Activated CD4-positive, alpha-beta T cell treated with anti-CD3 and anti-CD28 coated beads, Interleukin-2, amount 10 ng/mL, durations not matched to agents 24 days and 14 days (primary cell): Measurements from ENCODE around the gene TSPAN14. TPM values are rescaled to one million over a fixed set of nuclear protein-coding genes. Genes with fewer than 3 reads are reported as not detected.
"Not testable (repeated sequence)": the region's sequence is repeated elsewhere in the genome, so short reads cannot be mapped to it uniquely, and the experiment has no call there.

Experiments
- DNase-seq: peaks from one replicate; pipeline ENCODE4 v3.0.0; 2022
- H3K27ac Mint-ChIP-seq: one replicate; pipeline ENCODE4 v1.8.0; 2022; ENCODE audit warnings: mild to moderate bottlenecking, mixed read lengths
- H3K27me3 Mint-ChIP-seq: one replicate; pipeline ENCODE4 v1.8.0; 2022; ENCODE audit warnings: mixed read lengths
- H3K36me3 Mint-ChIP-seq: one replicate; pipeline ENCODE4 v1.8.0; 2022; ENCODE audit warnings: low read depth, mild to moderate bottlenecking, mixed read lengths
- H3K4me1 Mint-ChIP-seq: one replicate; pipeline ENCODE4 v1.8.0; 2021; ENCODE audit warnings: mixed read lengths
- H3K4me3 Mint-ChIP-seq: one replicate; pipeline ENCODE4 v1.8.0; 2022; ENCODE audit warnings: mild to moderate bottlenecking, moderate library complexity, mixed read lengths
- H3K9me3 Mint-ChIP-seq: one replicate; pipeline ENCODE4 v1.8.0; 2021; ENCODE audit warnings: mixed read lengths
- intact Hi-C: fragments of 100-400 bp; cut with micrococcal nuclease; formaldehyde crosslinking; loops from one replicate; pipeline ENCODE4 v1.15.1; 2023
- total RNA-seq: library from RNA; stranded (reverse); gene quantifications from 2 replicates; pipeline ENCODE4 v1.2.3, GENCODE V29; 2022

The TSPAN14 gene
- total RNA-seq, 1 donor from 2014 or later = 61.7 TPM

DNA sequence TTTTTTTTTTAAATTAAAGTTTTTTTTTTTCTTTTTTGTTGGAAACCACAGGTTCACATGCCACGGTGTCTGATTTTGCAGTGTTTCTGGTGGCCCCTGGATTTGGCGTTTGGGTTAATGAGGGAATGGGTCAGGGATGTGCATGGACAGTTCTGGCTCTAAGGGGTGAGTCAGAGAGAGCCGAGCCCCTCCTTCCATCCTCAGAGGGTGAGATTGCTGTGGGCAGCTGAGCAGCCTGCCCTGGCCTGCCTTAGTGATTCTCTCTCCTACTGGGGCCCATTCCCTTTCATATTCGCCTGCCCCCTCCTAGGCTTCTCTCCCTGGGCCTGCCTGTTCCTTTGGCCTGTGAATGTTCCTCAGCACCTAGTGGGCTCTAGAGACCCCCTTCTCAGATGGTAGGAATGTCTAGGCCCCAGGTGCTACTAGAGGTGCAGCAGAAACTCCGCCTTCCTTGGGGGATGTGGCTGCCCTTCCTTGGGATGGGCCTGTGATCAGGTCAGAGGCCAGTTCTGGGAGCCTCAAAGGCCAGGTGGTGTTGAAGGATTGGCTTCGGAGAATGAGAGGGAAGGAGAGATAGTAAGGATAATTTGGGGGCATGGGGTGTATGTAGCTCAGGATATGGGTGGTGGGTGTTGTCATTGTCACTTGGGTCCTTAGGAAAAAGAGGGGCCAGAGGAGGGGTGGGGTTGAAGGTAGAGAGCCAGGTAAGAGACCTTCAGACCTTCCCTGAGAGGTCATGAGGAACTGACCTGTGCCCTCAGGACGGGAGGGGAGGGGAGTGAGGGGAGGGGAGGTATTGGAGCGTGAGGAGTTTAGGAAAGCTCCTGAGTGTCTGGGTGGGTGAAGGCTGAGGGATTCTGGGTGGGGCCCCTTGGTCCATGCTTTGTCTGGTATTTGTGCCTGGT lies 19.8 kb downstream of the TSPAN14 start:
- peaks cover 57% of the 10 kb centered on the region for H3K36me3 Mint-ChIP-seq
- H3K4me1 Mint-ChIP-seq = peaks cover 76% of the 10 kb centered on the region
- H3K27me3 Mint-ChIP-seq = no peaks in the 10 kb centered on the region
- H3K27ac Mint-ChIP-seq = peak overlapping the region; percentile 99
- no peak for DNase-seq
- intact Hi-C loops = loop anchor here (2.0 to 5.0 kb wide), 2 partner anchors 65 to 272 kb away; partner anchors contain the start of gene PRXL2A
- H3K9me3 Mint-ChIP-seq = peaks cover 5% of the 10 kb centered on the region
- H3K4me3 Mint-ChIP-seq = peak overlapping the region; percentile 56

DNA sequence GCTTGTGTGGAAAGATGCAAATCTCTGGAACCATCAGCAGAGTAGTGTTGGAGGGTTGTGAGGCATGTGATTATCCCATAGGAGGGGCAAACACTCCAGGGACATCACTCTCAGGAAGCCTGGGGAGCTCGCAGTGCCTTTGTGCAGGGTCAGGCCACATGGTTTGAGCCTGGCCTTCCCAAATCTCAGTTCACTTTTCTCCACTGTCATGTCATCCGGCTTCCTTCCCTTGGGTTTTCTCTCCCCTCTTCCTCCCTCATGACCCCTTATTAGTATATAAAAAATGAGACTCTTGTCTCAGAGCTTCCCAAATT lies 20.4 kb downstream of the TSPAN14 start:
- H3K4me1 Mint-ChIP-seq = peaks cover 70% of the 10 kb centered on the region
- no peaks in the 10 kb centered on the region for H3K27me3 Mint-ChIP-seq
- intact Hi-C loops = loop anchor here (5.0 kb wide), 1 partner anchor 272 kb away; no protein-coding TSS in a partner anchor
- H3K9me3 Mint-ChIP-seq = peaks cover 5% of the 10 kb centered on the region
- peak overlapping the region; percentile 99 for H3K27ac Mint-ChIP-seq
- no peak for DNase-seq
- H3K36me3 Mint-ChIP-seq = peaks cover 55% of the 10 kb centered on the region
- peak overlapping the region; percentile 56 for H3K4me3 Mint-ChIP-seq

DNA sequence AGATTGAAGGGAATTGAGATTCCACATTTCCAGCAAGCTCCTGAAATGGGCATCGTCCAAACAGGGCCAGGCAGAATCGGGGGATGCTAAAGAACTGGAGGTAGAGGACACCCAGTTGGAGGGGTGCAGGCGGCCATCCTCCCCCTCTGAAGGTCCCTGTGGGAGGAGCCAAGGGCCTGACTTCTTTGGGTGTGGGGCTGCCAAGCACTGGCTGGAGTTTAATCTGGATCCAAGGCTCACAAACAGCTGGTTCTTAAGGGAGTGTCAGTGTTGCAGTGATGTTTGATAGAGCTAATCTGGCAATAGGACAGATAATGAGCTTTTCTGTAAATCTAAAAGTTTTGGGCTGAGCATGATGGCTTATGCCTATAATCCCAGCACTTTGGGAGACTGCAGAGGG lies 20.8 kb downstream of the TSPAN14 start:
- intact Hi-C loops = loop anchor here (5.0 kb wide), 1 partner anchor 273 kb away; no protein-coding TSS in a partner anchor
- DNase-seq = no peak
- H3K36me3 Mint-ChIP-seq = peaks cover 55% of the 10 kb centered on the region
- peak overlapping the region; percentile 99 for H3K27ac Mint-ChIP-seq
- no peak overlapping the region for H3K4me3 Mint-ChIP-seq
- H3K4me1 Mint-ChIP-seq = peaks cover 69% of the 10 kb centered on the region
- no peaks in the 10 kb centered on the region for H3K27me3 Mint-ChIP-seq
- peaks cover 5% of the 10 kb centered on the region for H3K9me3 Mint-ChIP-seq

DNA sequence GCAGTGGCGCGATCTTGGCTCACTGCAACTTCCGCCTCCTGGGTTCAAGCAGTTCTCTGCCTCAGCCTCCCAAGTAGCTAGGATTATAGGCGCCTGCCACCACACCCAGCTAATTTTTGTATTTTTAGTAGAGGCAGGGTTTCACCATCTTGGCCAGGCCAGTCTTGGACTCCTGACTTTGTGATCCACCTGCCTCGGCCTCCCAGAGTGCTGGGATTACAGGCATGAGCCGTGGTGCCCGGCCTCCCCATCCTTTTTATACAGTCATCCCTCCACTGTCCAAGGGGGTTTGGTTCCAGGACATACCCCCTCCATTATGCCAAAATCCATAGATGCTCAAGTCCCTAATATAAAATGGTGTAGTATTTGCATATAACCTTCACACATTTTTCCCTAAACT lies 21.5 kb downstream of the TSPAN14 start:
- H3K4me3 Mint-ChIP-seq, DNase-seq, H3K9me3 Mint-ChIP-seq, H3K27me3 Mint-ChIP-seq, intact Hi-C loops: not testable (repeated sequence)
- Mint-ChIP-seq H3K36me3 (peaks cover 58% of the 10 kb centered on the region), H3K27ac (peak overlapping the region; percentile 51), H3K4me1 (peaks cover 65% of the 10 kb centered on the region)

DNA sequence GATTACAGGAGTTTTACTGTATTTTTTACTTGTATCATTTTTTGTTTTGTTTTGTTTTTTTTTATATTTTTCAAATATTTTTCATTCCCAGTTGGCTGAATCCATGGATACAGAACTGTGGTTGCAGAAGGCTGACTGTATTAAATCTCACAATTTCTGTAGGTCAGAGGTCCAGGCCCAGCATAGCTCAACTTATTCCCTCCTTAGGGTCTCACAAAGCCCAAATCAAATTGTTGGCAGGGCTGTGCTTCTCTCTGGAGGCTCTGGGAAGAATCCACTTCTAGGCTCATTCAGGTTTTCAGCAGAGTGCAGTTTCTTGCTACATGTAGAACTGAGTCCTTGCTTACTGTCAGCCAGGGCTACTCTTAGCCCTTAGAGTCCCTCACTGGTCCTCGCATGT lies 22.6 kb downstream of the TSPAN14 start:
- peaks cover 5% of the 10 kb centered on the region for H3K9me3 Mint-ChIP-seq
- H3K4me1 Mint-ChIP-seq = peaks cover 59% of the 10 kb centered on the region
- H3K36me3 Mint-ChIP-seq = peaks cover 58% of the 10 kb centered on the region
- no peak for DNase-seq
- intact Hi-C loops = no loop called here
- H3K27ac Mint-ChIP-seq = peak overlapping the region; percentile 8
- no peak overlapping the region for H3K4me3 Mint-ChIP-seq
- H3K27me3 Mint-ChIP-seq = no peaks in the 10 kb centered on the region

DNA sequence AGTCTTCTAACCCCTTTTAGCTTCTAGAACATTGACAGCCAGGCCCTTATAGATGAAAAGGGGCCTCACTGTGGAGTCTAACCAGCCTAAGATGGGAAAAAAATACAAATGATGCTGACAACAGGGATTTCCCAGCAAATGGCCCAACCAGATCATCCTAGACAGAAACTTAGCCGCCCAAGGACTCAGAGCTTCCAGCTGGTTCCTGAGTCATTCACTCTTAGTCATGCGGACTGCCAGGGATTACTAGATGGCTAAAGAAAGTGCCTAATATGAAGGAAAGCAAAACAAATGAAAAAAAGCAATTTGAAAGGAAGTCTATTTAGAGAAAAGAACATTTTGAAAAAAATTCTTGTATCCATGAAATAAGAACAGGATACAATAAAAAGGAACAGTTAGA lies 23.7 kb downstream of the TSPAN14 start:
- no peak overlapping the region for H3K4me3 Mint-ChIP-seq
- H3K4me1 Mint-ChIP-seq = peaks cover 52% of the 10 kb centered on the region
- intact Hi-C loops = no loop called here
- peak overlapping the region; percentile 42 for H3K27ac Mint-ChIP-seq
- H3K9me3 Mint-ChIP-seq = peaks cover 5% of the 10 kb centered on the region
- H3K27me3 Mint-ChIP-seq = no peaks in the 10 kb centered on the region
- no peak for DNase-seq
- peaks cover 57% of the 10 kb centered on the region for H3K36me3 Mint-ChIP-seq

DNA sequence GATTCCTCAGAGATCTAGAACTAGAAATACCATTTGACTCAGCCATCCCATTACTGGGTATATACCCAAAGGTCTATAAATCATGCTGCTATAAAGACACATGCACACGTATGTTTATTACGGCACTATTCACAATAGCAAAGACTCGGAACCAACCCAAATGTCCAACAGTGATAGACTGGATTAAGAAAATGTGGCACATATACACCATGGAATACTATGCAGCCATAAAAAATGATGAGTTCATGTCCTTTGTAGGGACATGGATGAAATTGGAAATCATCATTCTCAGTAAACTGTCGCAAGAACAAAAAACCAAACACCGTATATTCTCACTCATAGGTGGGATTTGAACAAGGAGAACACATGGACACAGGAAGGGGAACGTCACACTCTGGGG lies 26.3 kb downstream of the TSPAN14 start:
- DNase-seq, H3K4me3 Mint-ChIP-seq, intact Hi-C loops, H3K9me3 Mint-ChIP-seq, H3K27me3 Mint-ChIP-seq: not testable (repeated sequence)
- H3K36me3 Mint-ChIP-seq = peaks cover 49% of the 10 kb centered on the region
- H3K27ac Mint-ChIP-seq = peak overlapping the region; percentile 48
- H3K4me1 Mint-ChIP-seq = peaks cover 51% of the 10 kb centered on the region

DNA sequence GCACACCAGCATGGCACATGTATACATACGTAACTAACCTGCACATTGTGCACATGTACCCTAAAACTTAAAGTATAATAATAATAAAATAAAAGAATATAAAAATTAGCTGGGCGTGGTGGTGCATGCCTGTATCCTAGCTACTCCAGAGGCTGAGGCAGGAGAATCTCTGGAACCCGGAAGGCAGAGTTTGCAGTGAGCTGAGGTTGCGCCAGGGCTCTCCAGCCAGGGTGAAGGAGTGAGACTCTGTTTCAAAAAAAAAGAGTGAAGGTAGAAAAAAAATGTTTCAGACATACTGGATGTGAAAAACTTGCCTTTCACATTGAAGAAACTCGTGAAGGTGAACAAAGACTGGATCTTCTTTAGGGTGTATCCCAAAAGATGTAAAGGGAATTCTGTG lies 26.7 kb downstream of the TSPAN14 start:
- Mint-ChIP-seq H3K27ac (no peak overlapping the region), H3K4me3 (no peak overlapping the region), H3K36me3 (peaks cover 47% of the 10 kb centered on the region), H3K4me1 (peaks cover 52% of the 10 kb centered on the region), H3K9me3 (peaks cover 5% of the 10 kb centered on the region), H3K27me3 (no peaks in the 10 kb centered on the region)
- intact Hi-C loops = no loop called here
- DNase-seq = no peak

DNA sequence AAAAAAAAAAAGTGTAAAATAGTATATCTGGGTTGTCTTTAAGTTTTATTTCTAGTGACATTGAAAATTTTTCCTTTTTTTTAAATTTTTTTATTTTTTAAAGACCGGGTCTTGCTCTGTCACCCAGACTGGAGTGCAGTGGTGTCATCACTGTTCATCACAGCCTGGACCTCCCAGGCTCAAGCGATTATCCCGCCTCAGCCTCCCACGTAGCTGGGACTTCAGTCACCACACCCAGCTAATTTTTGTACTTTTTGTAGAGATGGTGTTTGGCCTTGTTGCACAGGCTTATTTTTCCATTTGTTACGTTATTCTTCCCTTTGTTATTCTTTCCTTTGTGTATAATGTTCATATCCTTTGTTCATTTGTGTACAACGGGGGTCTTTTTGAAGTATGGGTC lies 30.1 kb downstream of the TSPAN14 start:
- peaks cover 35% of the 10 kb centered on the region for H3K36me3 Mint-ChIP-seq
- DNase-seq = no peak
- H3K4me3 Mint-ChIP-seq = peak overlapping the region; percentile 79
- no peaks in the 10 kb centered on the region for H3K9me3 Mint-ChIP-seq
- no peaks in the 10 kb centered on the region for H3K27me3 Mint-ChIP-seq
- peaks cover 67% of the 10 kb centered on the region for H3K4me1 Mint-ChIP-seq
- intact Hi-C loops = no loop called here
- peak overlapping the region; percentile 92 for H3K27ac Mint-ChIP-seq

DNA sequence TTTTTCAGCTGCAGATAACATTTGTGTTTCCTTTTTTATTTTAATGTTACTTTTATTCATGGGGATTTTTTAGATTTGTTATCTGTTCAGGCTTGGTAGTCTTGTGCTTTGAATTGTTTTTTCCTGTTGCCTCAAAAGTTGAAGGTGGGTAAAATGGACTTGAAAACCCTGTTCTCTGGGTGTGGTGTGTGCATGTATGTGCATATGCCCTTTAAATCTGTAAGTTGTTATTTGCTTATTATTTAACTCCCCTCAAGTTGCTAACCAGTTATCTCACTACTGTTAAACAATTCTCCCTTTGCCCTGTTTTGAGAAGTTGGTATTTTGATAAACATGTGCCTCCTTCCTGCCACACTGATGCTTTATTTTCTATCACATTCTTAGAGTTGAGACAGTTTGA lies 30.6 kb downstream of the TSPAN14 start:
- intact Hi-C loops = loop anchor here (1.0 kb wide), 2 partner anchors 9 to 12 kb away; no protein-coding TSS in a partner anchor
- H3K36me3 Mint-ChIP-seq = peaks cover 38% of the 10 kb centered on the region
- H3K27me3 Mint-ChIP-seq = no peaks in the 10 kb centered on the region
- no peak for DNase-seq
- no peaks in the 10 kb centered on the region for H3K9me3 Mint-ChIP-seq
- peak overlapping the region; percentile 92 for H3K27ac Mint-ChIP-seq
- H3K4me3 Mint-ChIP-seq = peak overlapping the region; percentile 79
- peaks cover 69% of the 10 kb centered on the region for H3K4me1 Mint-ChIP-seq

DNA sequence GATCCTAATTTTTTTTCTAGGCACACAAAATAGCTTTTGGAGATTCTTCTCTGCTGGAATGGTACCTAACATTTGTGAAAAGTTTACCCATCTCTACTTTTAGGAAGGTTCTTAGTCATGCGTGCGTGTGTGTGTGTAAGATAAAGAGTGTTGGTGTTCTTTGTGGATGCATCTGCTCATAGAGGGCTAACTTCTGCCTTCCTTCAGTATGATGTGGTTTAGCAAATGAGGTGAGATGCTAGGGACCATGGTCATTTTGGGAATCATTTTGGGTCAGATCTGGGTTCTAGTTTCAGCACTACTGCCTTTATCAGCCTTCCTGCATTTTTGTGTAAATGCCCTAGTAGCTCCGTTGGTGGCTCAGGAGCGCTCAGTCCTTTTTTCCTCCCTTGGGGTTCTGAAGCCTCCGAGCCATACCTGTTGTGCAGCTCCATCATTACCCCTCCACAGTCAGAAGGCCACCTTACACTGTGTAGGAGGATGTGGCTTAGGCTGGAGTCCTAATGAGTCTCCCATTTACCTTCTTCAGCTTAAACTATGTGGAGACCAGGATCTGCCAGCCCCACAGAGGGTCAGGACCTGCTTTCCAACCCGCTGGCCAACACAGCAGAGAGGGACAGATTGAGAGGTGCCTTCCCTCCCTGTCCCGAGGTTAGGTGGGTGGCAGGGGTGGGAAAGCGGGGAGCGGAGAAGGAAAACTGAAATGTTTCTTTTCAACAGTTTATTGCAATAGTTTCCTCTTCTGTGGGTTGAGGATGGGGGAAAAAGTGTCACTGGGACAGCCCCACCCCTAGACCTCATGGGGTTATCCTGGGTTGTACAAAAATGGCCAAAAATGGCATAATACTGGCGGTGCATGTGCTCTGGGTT lies 31.2 kb downstream of the TSPAN14 start:
- peaks cover 40% of the 10 kb centered on the region for H3K36me3 Mint-ChIP-seq
- peak overlapping the region; percentile 79 for H3K4me3 Mint-ChIP-seq
- DNase-seq = peak; percentile 66
- H3K27me3 Mint-ChIP-seq = no peaks in the 10 kb centered on the region
- intact Hi-C loops = loop anchor here (1.0 kb wide), 2 partner anchors 8 to 13 kb away; no protein-coding TSS in a partner anchor
- H3K27ac Mint-ChIP-seq = peak overlapping the region; percentile 92
- H3K4me1 Mint-ChIP-seq = peaks cover 75% of the 10 kb centered on the region
- H3K9me3 Mint-ChIP-seq = peaks cover 4% of the 10 kb centered on the region

DNA sequence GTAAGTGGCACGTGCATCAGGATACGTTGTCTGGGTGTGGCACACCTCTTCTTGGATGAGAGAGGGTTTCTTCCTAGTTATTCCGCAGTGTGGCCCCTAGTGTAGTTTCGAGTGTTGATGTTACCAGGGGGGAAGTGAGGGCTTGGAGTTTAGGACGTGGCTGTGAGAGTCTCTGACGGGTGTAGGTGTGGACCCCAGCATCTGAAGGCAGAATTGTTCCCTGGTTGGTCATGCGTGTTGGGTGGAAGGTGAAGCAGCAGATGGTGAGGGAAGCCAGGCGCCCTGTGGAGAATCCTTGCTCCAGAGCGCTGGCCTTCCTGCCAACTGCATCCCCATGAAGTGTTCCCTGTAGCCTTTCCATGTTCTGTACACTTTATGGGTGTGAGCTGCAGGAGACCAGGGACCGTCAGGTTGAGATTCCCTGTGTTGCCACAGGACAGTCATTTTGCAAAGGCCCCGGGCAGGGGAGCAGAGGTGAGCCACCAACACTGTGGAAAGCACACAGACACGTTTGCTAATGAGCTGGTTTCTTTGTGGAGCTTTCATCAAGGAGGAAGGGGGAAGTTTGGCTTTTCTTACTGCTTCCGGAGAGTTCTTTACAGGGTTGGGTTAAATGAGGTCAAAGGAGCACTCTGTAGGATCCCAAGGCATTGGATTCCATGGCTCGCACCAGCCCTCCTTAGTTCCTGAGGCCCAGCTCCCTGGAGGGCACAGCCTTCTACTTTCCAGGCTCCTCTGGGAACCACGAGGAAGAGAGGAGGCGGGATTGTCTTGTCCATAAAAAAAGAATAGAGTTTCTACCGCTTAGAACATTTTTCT lies 32.0 kb downstream of the TSPAN14 start:
- Mint-ChIP-seq H3K9me3 (peaks cover 9% of the 10 kb centered on the region), H3K4me3 (peak overlapping the region; percentile 79), H3K36me3 (peaks cover 40% of the 10 kb centered on the region), H3K4me1 (peaks cover 82% of the 10 kb centered on the region), H3K27ac (peak overlapping the region; percentile 92), H3K27me3 (no peaks in the 10 kb centered on the region)
- DNase-seq = peak; percentile 77
- intact Hi-C loops = loop anchor here (1.0 kb wide), 3 partner anchors 7 to 27 kb away; no protein-coding TSS in a partner anchor

DNA sequence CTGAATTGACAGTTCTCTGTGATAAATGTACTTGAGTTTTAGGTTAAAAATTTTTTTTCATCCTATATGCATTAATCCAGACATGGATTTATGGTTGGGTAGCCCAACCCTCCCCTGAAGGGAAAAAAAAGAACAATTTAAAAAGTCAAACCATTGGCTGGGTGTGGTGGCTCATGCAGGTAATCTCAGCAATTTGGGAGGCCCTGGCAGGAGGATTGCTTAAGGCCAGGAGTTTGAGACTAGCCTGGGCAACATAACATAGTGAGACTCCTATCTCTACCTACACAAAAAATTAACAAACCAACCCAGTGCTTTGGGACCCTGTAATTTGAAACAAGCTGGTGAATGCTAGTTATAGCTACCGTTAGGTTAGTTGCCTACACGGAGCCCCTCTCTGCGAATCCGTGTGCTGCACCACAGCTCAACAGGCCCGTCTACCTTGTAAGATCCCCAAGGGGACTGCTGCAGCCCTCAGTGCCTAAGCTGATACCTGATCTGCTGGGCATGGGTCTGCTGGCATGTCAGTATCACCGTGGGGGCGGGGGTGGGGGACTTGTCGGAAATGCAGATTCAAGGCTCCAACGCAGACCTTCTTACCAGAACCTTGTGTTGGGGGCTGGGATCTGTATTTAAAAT lies 32.8 kb downstream of the TSPAN14 start:
- Mint-ChIP-seq H3K36me3 (peaks cover 39% of the 10 kb centered on the region), H3K27me3 (no peaks in the 10 kb centered on the region), H3K4me1 (peaks cover 84% of the 10 kb centered on the region), H3K27ac (peak overlapping the region; percentile 92), H3K9me3 (peaks cover 9% of the 10 kb centered on the region), H3K4me3 (peak overlapping the region; percentile 79)
- DNase-seq = no peak
- intact Hi-C loops = loop anchor here (1.0 kb wide), 2 partner anchors 28 to 32 kb away; no protein-coding TSS in a partner anchor
